Bronchial epithelial cell (primary cell): ENCODE results near the gene CYB5R3. TPM values are rescaled to one million over a fixed set of nuclear protein-coding genes. Genes with fewer than 3 reads are reported as not detected.
"Not testable (repeated sequence)": the region's sequence is repeated elsewhere in the genome, so short reads cannot be mapped to it uniquely, and the experiment has no call there.

Experiments
- DNase-seq: peaks from one replicate; pipeline ENCODE4 v3.0.0-alpha.2; 2010; ENCODE audit warnings: low read depth
- FAIRE-seq: peaks from 2 replicates; lab custom pipeline; 2011; peaks lifted over from hg19 to GRCh38; lab: Jason Lieb, UNC
- H3K27me3 ChIP-seq: 2 replicates; pipeline ENCODE4 v1.5.1; 2011; ENCODE audit warnings: low read length; ENCODE audit not compliant: control insufficient read depth, insufficient read depth
- H3K36me3 ChIP-seq: 2 replicates; pipeline ENCODE4 v1.5.1; 2011; ENCODE audit warnings: low read length; ENCODE audit not compliant: control insufficient read depth, insufficient read depth
- H3K4me3 ChIP-seq: 2 replicates; pipeline ENCODE4 v1.5.1; 2011; ENCODE audit warnings: mild to moderate bottlenecking, low read depth, low read length, control low read depth
- total RNA-seq: library from RNA; depleted of rRNA; stranded (reverse); fragments of >200 nt; gene quantifications from 2 replicates; pipeline ENCODE4 v1.2.1, GENCODE V29; 2014
- TF ChIP-seq, protein P1 (sequence below): IDR thresholded peaks from 2 replicates; pipeline ENCODE4 v1.5.1; 2011; ENCODE audit warnings: mild to moderate bottlenecking, moderate library complexity, low read length, control low read depth, inconsistent platforms; ENCODE audit not compliant: insufficient read depth, severe bottlenecking

CYB5R3 gene
- total RNA-seq, 1 donor from 2014 or later: 9.0 TPM

DNA sequence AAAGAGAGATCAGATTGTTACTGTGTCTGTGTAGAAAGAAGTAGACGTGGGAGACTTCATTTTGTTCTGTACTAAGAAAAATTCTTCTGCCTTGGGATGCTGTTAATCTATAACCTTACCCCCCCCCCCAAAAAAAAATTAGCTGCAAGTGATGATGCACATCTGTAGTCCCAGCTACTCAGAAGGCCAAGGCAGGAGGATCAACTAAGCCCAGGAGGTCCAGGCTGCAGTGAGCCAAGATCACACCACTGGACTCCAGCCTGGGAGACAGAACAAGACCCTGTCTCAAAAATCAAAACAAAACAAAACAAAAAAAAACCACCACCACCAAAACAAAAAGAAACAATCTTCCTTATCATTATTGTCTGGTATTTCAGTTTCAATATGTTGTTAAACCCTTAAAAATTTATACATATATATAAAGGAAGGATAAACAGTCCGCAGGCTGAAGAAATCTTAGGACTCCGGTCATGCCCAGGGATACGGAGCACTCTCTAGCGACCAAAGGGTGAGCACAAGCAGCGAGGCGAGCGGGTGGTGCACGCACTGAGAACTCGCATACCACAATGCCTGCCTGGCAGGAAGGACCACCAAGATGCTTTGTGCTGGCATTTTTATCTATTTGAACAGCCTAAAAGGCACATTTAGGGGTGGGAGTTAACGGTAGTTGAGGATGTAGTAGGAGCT lies 40.9 kb downstream of the CYB5R3 start:
- DNase-seq: no peak
- no peak for FAIRE-seq
- Histone ChIP-seq H3K4me3 (no peak overlapping the region), H3K36me3 (peaks cover 10% of the 10 kb centered on the region), H3K27me3 (no peaks in the 10 kb centered on the region)
- TF ChIP-seq, protein P1, sequence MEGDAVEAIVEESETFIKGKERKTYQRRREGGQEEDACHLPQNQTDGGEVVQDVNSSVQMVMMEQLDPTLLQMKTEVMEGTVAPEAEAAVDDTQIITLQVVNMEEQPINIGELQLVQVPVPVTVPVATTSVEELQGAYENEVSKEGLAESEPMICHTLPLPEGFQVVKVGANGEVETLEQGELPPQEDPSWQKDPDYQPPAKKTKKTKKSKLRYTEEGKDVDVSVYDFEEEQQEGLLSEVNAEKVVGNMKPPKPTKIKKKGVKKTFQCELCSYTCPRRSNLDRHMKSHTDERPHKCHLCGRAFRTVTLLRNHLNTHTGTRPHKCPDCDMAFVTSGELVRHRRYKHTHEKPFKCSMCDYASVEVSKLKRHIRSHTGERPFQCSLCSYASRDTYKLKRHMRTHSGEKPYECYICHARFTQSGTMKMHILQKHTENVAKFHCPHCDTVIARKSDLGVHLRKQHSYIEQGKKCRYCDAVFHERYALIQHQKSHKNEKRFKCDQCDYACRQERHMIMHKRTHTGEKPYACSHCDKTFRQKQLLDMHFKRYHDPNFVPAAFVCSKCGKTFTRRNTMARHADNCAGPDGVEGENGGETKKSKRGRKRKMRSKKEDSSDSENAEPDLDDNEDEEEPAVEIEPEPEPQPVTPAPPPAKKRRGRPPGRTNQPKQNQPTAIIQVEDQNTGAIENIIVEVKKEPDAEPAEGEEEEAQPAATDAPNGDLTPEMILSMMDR: no peak

DNA sequence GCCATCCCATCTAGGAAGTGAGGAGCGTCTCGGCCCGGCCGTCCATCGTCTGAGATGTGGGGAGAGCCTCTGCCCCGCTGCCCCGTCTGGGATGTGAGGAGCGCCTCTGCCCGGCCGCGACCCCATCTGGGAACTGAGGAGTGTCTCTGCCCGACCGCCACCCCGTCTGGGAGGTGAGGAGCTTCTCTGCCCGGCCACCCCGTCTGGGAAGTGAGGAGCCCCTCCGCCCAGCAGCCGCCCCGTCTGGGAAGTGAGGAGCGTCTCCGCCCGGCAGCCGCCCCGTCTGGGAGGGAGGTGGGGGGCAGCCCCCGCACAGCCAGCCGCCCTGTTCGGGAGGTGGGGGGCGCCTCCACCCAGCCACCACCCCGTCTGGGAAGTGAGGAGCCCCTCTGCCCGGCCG lies 41.6 kb downstream of the CYB5R3 start:
- DNase-seq, H3K27me3 ChIP-seq, H3K4me3 ChIP-seq, FAIRE-seq: not testable (repeated sequence)
- H3K36me3 ChIP-seq: peaks cover 15% of the 10 kb centered on the region

DNA sequence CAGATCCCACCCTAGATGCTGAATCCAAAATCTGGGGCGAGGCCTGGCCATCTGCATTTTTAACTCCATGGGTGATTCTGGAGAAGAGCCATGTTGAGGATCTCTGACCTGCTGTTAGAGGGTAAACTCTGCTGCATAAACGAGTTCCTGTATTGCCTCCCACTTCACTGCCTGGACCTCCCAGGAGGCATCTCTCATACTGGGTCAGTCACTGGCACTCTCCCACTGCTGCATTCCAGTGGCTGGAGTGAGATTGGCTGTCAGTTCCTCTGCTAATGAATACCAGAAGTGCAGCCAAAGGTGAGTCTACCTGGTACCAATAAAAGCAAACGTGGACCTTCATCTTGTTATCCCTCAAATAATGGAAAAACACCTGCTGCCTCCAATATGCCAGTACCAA lies 44.8 kb downstream of the CYB5R3 start:
- no peak overlapping the region for H3K4me3 ChIP-seq
- H3K27me3 ChIP-seq: no peaks in the 10 kb centered on the region
- H3K36me3 ChIP-seq: peaks cover 24% of the 10 kb centered on the region
- DNase-seq: no peak
- TF ChIP-seq, protein P1: no peak
- no peak for FAIRE-seq

DNA sequence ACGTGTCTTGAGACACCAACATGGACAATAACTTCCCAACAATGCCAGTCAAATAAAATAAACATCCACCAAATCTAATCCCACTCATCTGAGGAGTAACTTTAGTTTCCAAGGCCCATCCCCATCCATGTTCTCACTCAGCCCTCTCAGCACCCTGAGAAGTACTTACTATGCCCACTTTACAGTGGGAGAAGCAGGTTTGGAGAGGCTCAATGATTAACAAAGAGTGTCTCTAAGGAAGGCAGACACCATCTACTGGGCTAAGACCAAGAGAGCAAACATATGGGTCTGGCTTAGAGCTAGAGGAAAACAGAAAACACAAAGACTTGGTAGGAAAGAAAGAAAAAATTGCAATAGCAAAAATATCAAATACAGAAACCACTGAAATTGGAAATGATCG lies 45.8 kb downstream of the CYB5R3 start:
- FAIRE-seq: no peak
- DNase-seq: no peak
- Histone ChIP-seq H3K4me3 (no peak overlapping the region), H3K27me3 (no peaks in the 10 kb centered on the region), H3K36me3 (peaks cover 26% of the 10 kb centered on the region)
- TF ChIP-seq, protein P1: no peak

- Histone ChIP-seq H3K27me3 (no peaks in the 10 kb centered on the region), H3K4me3 (no peak overlapping the region), H3K36me3 (peaks cover 26% of the 10 kb centered on the region)
- FAIRE-seq: no peak
- TF ChIP-seq, protein P1: no peak
- DNase-seq: no peak
Measured at GRCh38 chr22:42602470-42602869, 46.7 kb downstream of the CYB5R3 start.

- Histone ChIP-seq H3K4me3 (no peak overlapping the region), H3K27me3 (no peaks in the 10 kb centered on the region), H3K36me3 (peaks cover 29% of the 10 kb centered on the region)
- no peak for DNase-seq
- peak; percentile 7 for FAIRE-seq
- TF ChIP-seq, protein P1: no peak
Measured at GRCh38 chr22:42601879-42602465, 47.2 kb downstream of the CYB5R3 start.
